HepG2 (cell line): ENCODE data around the gene SMC6. TPM values are rescaled to one million over a fixed set of nuclear protein-coding genes. Genes with fewer than 3 reads are reported as not detected.

ENCODE experiments used
- ARHGAP35 ChIP-seq: sonication (generic); formaldehyde crosslinking; IDR thresholded peaks from 2 replicates; pipeline ENCODE4 v1.9.0; 2022; ENCODE audit warnings: mild to moderate bottlenecking, inconsistent platforms, moderate library complexity, missing genetic modification reagents, borderline replicate concordance
- BHLHE40 ChIP-seq: IDR thresholded peaks from 2 replicates; pipeline ENCODE4 v1.6.1; 2011; ENCODE audit warnings: low read length, improper control_type of control experiment
- FOXK2 ChIP-seq: fragments of 450-650 bp; IDR thresholded peaks from 2 replicates; pipeline ENCODE4 v1.6.1; 2016
- FOXO1 ChIP-seq: sonication (generic); formaldehyde crosslinking; IDR thresholded peaks from 2 replicates; pipeline ENCODE4 v1.4.0; 2020; ENCODE audit warnings: missing genetic modification reagents
- HIVEP1 ChIP-seq: sonication (generic); formaldehyde crosslinking; IDR thresholded peaks from 2 replicates; pipeline ENCODE4 v1.4.0; 2020; ENCODE audit warnings: mild to moderate bottlenecking, missing genetic modification reagents
- HNF4G ChIP-seq, 2 experiments: sonication (generic) in 1 of 2; formaldehyde crosslinking in 1 of 2; IDR thresholded peaks; 2 replicates each; pipeline versions ENCODE4 v1.4.0 to v1.6.1; 2011 to 2020; ENCODE audit warnings: borderline replicate concordance in 2 of 2, low read depth in 2 of 2, mild to moderate bottlenecking in 2 of 2, low read length in 1 of 2, missing genetic modification reagents in 1 of 2, moderate library complexity in 1 of 2
- PHF21A ChIP-seq: sonication (generic); formaldehyde crosslinking; IDR thresholded peaks from 2 replicates; pipeline ENCODE4 v1.5.0; 2020; ENCODE audit warnings: mild to moderate bottlenecking, missing genetic modification reagents
- PPARG ChIP-seq: conservative IDR thresholded peaks from 2 replicates; pipeline ENCODE4 v1.6.1; 2016; ENCODE audit warnings: missing biosample characterization, missing genetic modification reagents
- RAD51 ChIP-seq: fragments of 450-650 bp; IDR thresholded peaks from 2 replicates; pipeline ENCODE4 v1.6.1; 2016; ENCODE audit warnings: borderline replicate concordance
- RFXANK ChIP-seq: IDR thresholded peaks from 2 replicates; pipeline ENCODE4 v1.6.1; 2016
- SAP130 ChIP-seq: IDR thresholded peaks from 2 replicates; pipeline ENCODE4 v1.6.1; 2016; ENCODE audit warnings: low read depth
- SNAI1 ChIP-seq: sonication (generic); formaldehyde crosslinking; IDR thresholded peaks from 2 replicates; pipeline ENCODE4 v1.5.0; 2020; ENCODE audit warnings: mild to moderate bottlenecking, missing genetic modification reagents, borderline replicate concordance
- SSRP1 ChIP-seq: IDR thresholded peaks from 2 replicates; pipeline ENCODE4 v1.6.1; 2016; ENCODE audit warnings: control low read depth
- TARDBP ChIP-seq: sonication (generic); formaldehyde crosslinking; IDR thresholded peaks from 2 replicates; pipeline ENCODE4 v1.8.0; 2022; ENCODE audit warnings: mild to moderate bottlenecking, missing genetic modification reagents
- WIZ ChIP-seq: sonication (generic); formaldehyde crosslinking; IDR thresholded peaks from 2 replicates; pipeline ENCODE4 v1.5.1; 2020; ENCODE audit warnings: mild to moderate bottlenecking, missing genetic modification reagents
- ZBTB1 ChIP-seq: sonication (generic); formaldehyde crosslinking; IDR thresholded peaks from 2 replicates; pipeline ENCODE4 v1.4.0; 2020; ENCODE audit warnings: missing genetic modification reagents, borderline replicate concordance
- ZIK1 ChIP-seq: sonication (generic); formaldehyde crosslinking; IDR thresholded peaks from 2 replicates; pipeline ENCODE4 v1.5.0; 2020; ENCODE audit warnings: mild to moderate bottlenecking, low read depth, missing genetic modification reagents, borderline replicate concordance
- ZNF17 ChIP-seq: sonication (generic); formaldehyde crosslinking; IDR thresholded peaks from 2 replicates; pipeline ENCODE4 v1.5.0; 2020; ENCODE audit warnings: mild to moderate bottlenecking, missing genetic modification reagents
- ZNF34 ChIP-seq: sonication (generic); formaldehyde crosslinking; IDR thresholded peaks from 2 replicates; pipeline ENCODE4 v1.4.0; 2020; ENCODE audit warnings: mild to moderate bottlenecking, missing genetic modification reagents, borderline replicate concordance
- ZNF816 ChIP-seq: sonication (generic); formaldehyde crosslinking; IDR thresholded peaks from 2 replicates; pipeline ENCODE4 v1.8.0; 2022; ENCODE audit warnings: missing genetic modification reagents, mild to moderate bottlenecking, borderline replicate concordance
- polyA plus RNA-seq, 8 experiments: library from polyadenylated mRNA; depleted of rRNA in 3 of 8; stranded (reverse) in 7 of 8; unstranded in 1 of 8; fragments of >200 nt; fragmentation: Illumina TruSeq in 4 of 8; extraction: Trizol in 4 of 8; gene quantifications; 2 replicates each; pipeline versions ENCODE4 v1.2.1 to v1.2.3, GENCODE V29; 2011 to 2016; ENCODE audit warnings: low read depth in 4 of 8, missing spikeins in 1 of 8, mixed read lengths in 1 of 8; ENCODE audit not compliant: insufficient read depth in 1 of 8
- total RNA-seq, 5 experiments: library from RNA; depleted of rRNA; stranded (reverse); fragments of >200 nt; fragmentation: Illumina TruSeq; extraction: Trizol; gene quantifications; 2 replicates each; pipeline ENCODE4 v1.2.3, GENCODE V29; 2016; ENCODE audit warnings: low read depth in 1 of 5
- TF ChIP-seq, protein P1 (sequence below): IDR thresholded peaks from 2 replicates; pipeline ENCODE4 v1.6.1; 2016
- TF ChIP-seq, protein P2 (sequence below): IDR thresholded peaks from 2 replicates; pipeline ENCODE4 v1.6.1; 2016; ENCODE audit warnings: low read depth
- TF ChIP-seq, protein P3 (sequence below): sonication (generic); formaldehyde crosslinking; IDR thresholded peaks from 2 replicates; pipeline ENCODE4 v1.5.1; 2020; ENCODE audit warnings: mild to moderate bottlenecking, missing genetic modification reagents, moderate library complexity
- TF ChIP-seq, protein P4 (sequence below): sonication (generic); formaldehyde crosslinking; IDR thresholded peaks from 2 replicates; pipeline ENCODE4 v1.4.0; 2020; ENCODE audit warnings: missing genetic modification reagents
- TF ChIP-seq, protein P5 (sequence below): IDR thresholded peaks from 2 replicates; pipeline ENCODE4 v1.6.1; 2012; ENCODE audit warnings: inconsistent platforms
- TF ChIP-seq, protein P6 (sequence below): sonication (generic); formaldehyde crosslinking; IDR thresholded peaks from 2 replicates; pipeline ENCODE4 v1.9.0; 2022; ENCODE audit warnings: low read depth, missing genetic modification reagents

SMC6 gene
- total and polyA plus RNA-seq, 2 of the 13 experiments (the other 11 are each of a cell fraction or from before 2014, with no cell fraction given): 18.9 to 55.3 TPM

DNA sequence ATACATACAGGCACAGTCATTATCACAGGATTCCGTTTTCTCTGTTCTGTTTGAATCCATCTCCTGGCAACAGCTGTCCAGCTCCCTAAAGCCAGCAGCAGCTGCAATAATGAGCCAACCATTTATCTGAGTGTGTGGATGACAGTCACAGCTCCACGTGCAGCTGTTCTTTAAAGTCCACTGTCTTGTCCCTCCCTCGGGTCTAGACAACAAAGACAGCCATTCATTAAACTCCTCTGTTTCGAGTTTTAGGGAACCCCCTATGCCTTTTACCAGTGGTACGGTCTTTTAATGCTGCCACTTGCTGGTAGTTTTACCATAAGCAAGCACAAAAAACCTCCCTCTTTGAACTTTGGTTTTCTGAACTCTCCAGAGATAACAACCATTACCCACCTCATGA lies 46.6 kb upstream of the SMC6 start (continued):
- TF ChIP-seq ZNF816 (CRISPR knock-in tag) (no peak), RFXANK (CRISPR knock-in tag) (no peak), HNF4G (IDR thresholded peaks at IDR 0.05; ENCODE audit: borderline replicate concordance, low read depth, low read length) (peak; percentile 15; the same call in 1 of the 2 replicates), HNF4G (CRISPR knock-in tag; IDR thresholded peaks at IDR 0.05; ENCODE audit: borderline replicate concordance, low read depth) (no peak), SNAI1 (no peak), FOXK2 (0 out of 2 replicates have a peak, but pooled peaks have one; percentile 10), ZIK1 (no peak), PPARG (CRISPR knock-in tag) (no peak), PHF21A (CRISPR knock-in tag) (no peak), HIVEP1 (CRISPR knock-in tag) (no peak), WIZ (no peak), BHLHE40 (peak; percentile 47; the same call in 1 of the 2 replicates), SSRP1 (CRISPR knock-in tag) (no peak), ZBTB1 (no peak), ZNF17 (CRISPR knock-in tag) (no peak), TARDBP (no peak), FOXO1 (CRISPR knock-in tag) (no peak), RAD51 (no peak), ZNF34 (CRISPR knock-in tag) (no peak), ARHGAP35 (CRISPR knock-in tag) (no peak), SAP130 (CRISPR knock-in tag) (peak; percentile 35; the same call in 1 of the 2 replicates)
- TF ChIP-seq, protein P1, sequence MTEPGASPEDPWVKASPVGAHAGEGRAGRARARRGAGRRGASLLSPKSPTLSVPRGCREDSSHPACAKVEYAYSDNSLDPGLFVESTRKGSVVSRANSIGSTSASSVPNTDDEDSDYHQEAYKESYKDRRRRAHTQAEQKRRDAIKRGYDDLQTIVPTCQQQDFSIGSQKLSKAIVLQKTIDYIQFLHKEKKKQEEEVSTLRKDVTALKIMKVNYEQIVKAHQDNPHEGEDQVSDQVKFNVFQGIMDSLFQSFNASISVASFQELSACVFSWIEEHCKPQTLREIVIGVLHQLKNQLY (CRISPR knock-in tag): no peak
- TF ChIP-seq, protein P2, sequence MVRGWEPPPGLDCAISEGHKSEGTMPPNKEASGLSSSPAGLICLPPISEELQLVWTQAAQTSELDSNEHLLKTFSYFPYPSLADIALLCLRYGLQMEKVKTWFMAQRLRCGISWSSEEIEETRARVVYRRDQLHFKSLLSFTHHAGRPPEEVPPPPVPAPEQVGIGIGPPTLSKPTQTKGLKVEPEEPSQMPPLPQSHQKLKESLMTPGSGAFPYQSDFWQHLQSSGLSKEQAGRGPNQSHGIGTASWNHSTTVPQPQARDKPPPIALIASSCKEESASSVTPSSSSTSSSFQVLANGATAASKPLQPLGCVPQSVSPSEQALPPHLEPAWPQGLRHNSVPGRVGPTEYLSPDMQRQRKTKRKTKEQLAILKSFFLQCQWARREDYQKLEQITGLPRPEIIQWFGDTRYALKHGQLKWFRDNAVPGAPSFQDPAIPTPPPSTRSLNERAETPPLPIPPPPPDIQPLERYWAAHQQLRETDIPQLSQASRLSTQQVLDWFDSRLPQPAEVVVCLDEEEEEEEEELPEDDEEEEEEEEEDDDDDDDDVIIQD (CRISPR knock-in tag): no peak
- TF ChIP-seq, protein P3, sequence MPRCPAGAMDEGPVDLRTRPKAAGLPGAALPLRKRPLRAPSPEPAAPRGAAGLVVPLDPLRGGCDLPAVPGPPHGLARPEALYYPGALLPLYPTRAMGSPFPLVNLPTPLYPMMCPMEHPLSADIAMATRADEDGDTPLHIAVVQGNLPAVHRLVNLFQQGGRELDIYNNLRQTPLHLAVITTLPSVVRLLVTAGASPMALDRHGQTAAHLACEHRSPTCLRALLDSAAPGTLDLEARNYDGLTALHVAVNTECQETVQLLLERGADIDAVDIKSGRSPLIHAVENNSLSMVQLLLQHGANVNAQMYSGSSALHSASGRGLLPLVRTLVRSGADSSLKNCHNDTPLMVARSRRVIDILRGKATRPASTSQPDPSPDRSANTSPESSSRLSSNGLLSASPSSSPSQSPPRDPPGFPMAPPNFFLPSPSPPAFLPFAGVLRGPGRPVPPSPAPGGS (CRISPR knock-in tag): no peak
- TF ChIP-seq, protein P4, sequence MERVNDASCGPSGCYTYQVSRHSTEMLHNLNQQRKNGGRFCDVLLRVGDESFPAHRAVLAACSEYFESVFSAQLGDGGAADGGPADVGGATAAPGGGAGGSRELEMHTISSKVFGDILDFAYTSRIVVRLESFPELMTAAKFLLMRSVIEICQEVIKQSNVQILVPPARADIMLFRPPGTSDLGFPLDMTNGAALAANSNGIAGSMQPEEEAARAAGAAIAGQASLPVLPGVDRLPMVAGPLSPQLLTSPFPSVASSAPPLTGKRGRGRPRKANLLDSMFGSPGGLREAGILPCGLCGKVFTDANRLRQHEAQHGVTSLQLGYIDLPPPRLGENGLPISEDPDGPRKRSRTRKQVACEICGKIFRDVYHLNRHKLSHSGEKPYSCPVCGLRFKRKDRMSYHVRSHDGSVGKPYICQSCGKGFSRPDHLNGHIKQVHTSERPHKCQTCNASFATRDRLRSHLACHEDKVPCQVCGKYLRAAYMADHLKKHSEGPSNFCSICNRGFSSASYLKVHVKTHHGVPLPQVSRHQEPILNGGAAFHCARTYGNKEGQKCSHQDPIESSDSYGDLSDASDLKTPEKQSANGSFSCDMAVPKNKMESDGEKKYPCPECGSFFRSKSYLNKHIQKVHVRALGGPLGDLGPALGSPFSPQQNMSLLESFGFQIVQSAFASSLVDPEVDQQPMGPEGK (CRISPR knock-in tag): no peak
- TF ChIP-seq, protein P5, sequence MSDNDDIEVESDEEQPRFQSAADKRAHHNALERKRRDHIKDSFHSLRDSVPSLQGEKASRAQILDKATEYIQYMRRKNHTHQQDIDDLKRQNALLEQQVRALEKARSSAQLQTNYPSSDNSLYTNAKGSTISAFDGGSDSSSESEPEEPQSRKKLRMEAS: peak; percentile 72
- TF ChIP-seq, protein P6, sequence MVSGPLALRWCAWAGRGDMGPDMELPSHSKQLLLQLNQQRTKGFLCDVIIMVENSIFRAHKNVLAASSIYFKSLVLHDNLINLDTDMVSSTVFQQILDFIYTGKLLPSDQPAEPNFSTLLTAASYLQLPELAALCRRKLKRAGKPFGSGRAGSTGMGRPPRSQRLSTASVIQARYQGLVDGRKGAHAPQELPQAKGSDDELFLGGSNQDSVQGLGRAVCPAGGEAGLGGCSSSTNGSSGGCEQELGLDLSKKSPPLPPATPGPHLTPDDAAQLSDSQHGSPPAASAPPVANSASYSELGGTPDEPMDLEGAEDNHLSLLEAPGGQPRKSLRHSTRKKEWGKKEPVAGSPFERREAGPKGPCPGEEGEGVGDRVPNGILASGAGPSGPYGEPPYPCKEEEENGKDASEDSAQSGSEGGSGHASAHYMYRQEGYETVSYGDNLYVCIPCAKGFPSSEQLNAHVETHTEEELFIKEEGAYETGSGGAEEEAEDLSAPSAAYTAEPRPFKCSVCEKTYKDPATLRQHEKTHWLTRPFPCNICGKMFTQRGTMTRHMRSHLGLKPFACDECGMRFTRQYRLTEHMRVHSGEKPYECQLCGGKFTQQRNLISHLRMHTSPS (CRISPR knock-in tag): no peak
